Loucy (cell line): Measurements from ENCODE around the gene AP5Z1.

Source experiments
- H2AFZ ChIP-seq: fragments of 200-600 bp; sonication (generic); 2 replicates; pipeline ENCODE4 v1.6.0; 2016; ENCODE audit warnings: antibody characterized with exemption, mild to moderate bottlenecking, low read length, moderate library complexity
- H3F3A ChIP-seq: fragments of 200-600 bp; 2 replicates; pipeline ENCODE4 v1.6.0; 2016; ENCODE audit warnings: antibody characterized with exemption, low read depth, mild to moderate bottlenecking
- H3K27me3 ChIP-seq: fragments of 200-600 bp; sonication (generic); 2 replicates; pipeline ENCODE4 v1.6.1; 2014; ENCODE audit warnings: low read length, mild to moderate bottlenecking; ENCODE audit not compliant: insufficient read depth, poor library complexity, severe bottlenecking
- H3K36me3 ChIP-seq: fragments of 200-600 bp; sonication (generic); 2 replicates; pipeline ENCODE4 v1.6.1; 2016; ENCODE audit warnings: low read length; ENCODE audit not compliant: insufficient read depth
- H3K4me1 ChIP-seq: fragments of 200-600 bp; sonication (generic); 2 replicates; pipeline ENCODE4 v1.5.1; 2014; ENCODE audit warnings: low read length, mild to moderate bottlenecking; ENCODE audit not compliant: insufficient read depth, poor library complexity, severe bottlenecking
- H3K4me2 ChIP-seq: fragments of 200-600 bp; sonication (generic); 2 replicates; pipeline ENCODE4 v1.6.0; 2014; ENCODE audit warnings: antibody characterized with exemption, low read length, low read depth, mild to moderate bottlenecking; ENCODE audit not compliant: poor library complexity, severe bottlenecking
- H3K4me3 ChIP-seq: fragments of 200-600 bp; sonication (generic); 2 replicates; pipeline ENCODE4 v1.5.1; 2014; ENCODE audit warnings: low read length, mild to moderate bottlenecking, mixed read lengths; ENCODE audit not compliant: poor library complexity, severe bottlenecking
- H3K79me2 ChIP-seq: fragments of 200-600 bp; sonication (generic); 2 replicates; pipeline ENCODE4 v1.6.1; 2014; ENCODE audit warnings: low read length; ENCODE audit not compliant: insufficient read depth
- H3K9ac ChIP-seq: fragments of 200-600 bp; sonication (generic); 2 replicates; pipeline ENCODE4 v1.6.0; 2014; ENCODE audit warnings: mild to moderate bottlenecking, low read depth, low read length, moderate library complexity; ENCODE audit not compliant: poor library complexity, severe bottlenecking
- H3K9me2 ChIP-seq: fragments of 200-600 bp; sonication (generic); replicated peaks from 2 replicates; pipeline ENCODE4 v1.6.1; 2016; ENCODE audit warnings: low read depth, low read length, mixed read lengths
- H3K9me3 ChIP-seq: fragments of 200-600 bp; sonication (generic); 2 replicates; pipeline ENCODE4 v1.6.1; 2014; ENCODE audit warnings: mild to moderate bottlenecking, antibody characterized with exemption, low read length, low read depth; ENCODE audit not compliant: insufficient read depth
- H4K20me1 ChIP-seq: fragments of 200-600 bp; sonication (generic); 2 replicates; pipeline ENCODE4 v1.6.0; 2014; ENCODE audit warnings: antibody characterized with exemption, low read length, mild to moderate bottlenecking; ENCODE audit not compliant: insufficient read depth, poor library complexity, severe bottlenecking
- EZH2phosphoT487 ChIP-seq: fragments of 200-600 bp; IDR thresholded peaks from 2 replicates; pipeline ENCODE4 v1.6.1; 2018; ENCODE audit warnings: antibody characterized with exemption, mild to moderate bottlenecking, moderate library complexity, borderline replicate concordance
- TF ChIP-seq, protein P1 (sequence below): fragments of 200-600 bp; sonication (generic); conservative IDR thresholded peaks from 2 replicates; pipeline ENCODE4 v1.5.1; 2014; ENCODE audit warnings: mild to moderate bottlenecking, antibody characterized with exemption, low read length

The AP5Z1 gene

GRCh38 chr7:4815121-4815520 is 39.7 kb downstream of the AP5Z1 start:
- no peaks in the 10 kb centered on the region for H3K9me3 ChIP-seq
- no peaks in the 10 kb centered on the region for H3K36me3 ChIP-seq
- H3K4me2 ChIP-seq: no peak overlapping the region
- no peak overlapping the region for H3K9ac ChIP-seq
- H3F3A ChIP-seq: no peaks in the 10 kb centered on the region
- no peaks in the 10 kb centered on the region for H3K4me1 ChIP-seq
- H3K4me3 ChIP-seq: no peak overlapping the region
- H2AFZ ChIP-seq: no peak overlapping the region
- no peak for TF ChIP-seq EZH2phosphoT487
- no peaks in the 10 kb centered on the region for H3K79me2 ChIP-seq
- H4K20me1 ChIP-seq: no peaks in the 10 kb centered on the region
- H3K27me3 ChIP-seq: no peaks in the 10 kb centered on the region
- H3K9me2 ChIP-seq: no peaks in the 10 kb centered on the region

- Histone ChIP-seq H3K79me2 (no peaks in the 10 kb centered on the region), H4K20me1 (no peaks in the 10 kb centered on the region), H3K36me3 (no peaks in the 10 kb centered on the region), H3F3A (no peaks in the 10 kb centered on the region), H3K4me3 (no peak overlapping the region), H2AFZ (no peak overlapping the region), H3K9me2 (no peaks in the 10 kb centered on the region), H3K9ac (no peak overlapping the region), H3K27me3 (no peaks in the 10 kb centered on the region), H3K4me2 (no peak overlapping the region), H3K9me3 (no peaks in the 10 kb centered on the region), H3K4me1 (no peaks in the 10 kb centered on the region)
- no peak for TF ChIP-seq EZH2phosphoT487
- TF ChIP-seq, protein P1, sequence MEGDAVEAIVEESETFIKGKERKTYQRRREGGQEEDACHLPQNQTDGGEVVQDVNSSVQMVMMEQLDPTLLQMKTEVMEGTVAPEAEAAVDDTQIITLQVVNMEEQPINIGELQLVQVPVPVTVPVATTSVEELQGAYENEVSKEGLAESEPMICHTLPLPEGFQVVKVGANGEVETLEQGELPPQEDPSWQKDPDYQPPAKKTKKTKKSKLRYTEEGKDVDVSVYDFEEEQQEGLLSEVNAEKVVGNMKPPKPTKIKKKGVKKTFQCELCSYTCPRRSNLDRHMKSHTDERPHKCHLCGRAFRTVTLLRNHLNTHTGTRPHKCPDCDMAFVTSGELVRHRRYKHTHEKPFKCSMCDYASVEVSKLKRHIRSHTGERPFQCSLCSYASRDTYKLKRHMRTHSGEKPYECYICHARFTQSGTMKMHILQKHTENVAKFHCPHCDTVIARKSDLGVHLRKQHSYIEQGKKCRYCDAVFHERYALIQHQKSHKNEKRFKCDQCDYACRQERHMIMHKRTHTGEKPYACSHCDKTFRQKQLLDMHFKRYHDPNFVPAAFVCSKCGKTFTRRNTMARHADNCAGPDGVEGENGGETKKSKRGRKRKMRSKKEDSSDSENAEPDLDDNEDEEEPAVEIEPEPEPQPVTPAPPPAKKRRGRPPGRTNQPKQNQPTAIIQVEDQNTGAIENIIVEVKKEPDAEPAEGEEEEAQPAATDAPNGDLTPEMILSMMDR: peak; percentile 38
These were observed 40.4 kb downstream of the AP5Z1 start for GRCh38 chr7:4815609-4816418.

- no peaks in the 10 kb centered on the region for H3K9me2 ChIP-seq
- H3K27me3 ChIP-seq: no peaks in the 10 kb centered on the region
- H3K4me2 ChIP-seq: no peak overlapping the region
- H3K9ac ChIP-seq: no peak overlapping the region
- no peak for TF ChIP-seq EZH2phosphoT487
- TF ChIP-seq, protein P1: no peak
- H3K4me3 ChIP-seq: no peak overlapping the region
- no peaks in the 10 kb centered on the region for H3K79me2 ChIP-seq
- no peaks in the 10 kb centered on the region for H4K20me1 ChIP-seq
- H2AFZ ChIP-seq: no peak overlapping the region
- H3F3A ChIP-seq: no peaks in the 10 kb centered on the region
- H3K9me3 ChIP-seq: no peaks in the 10 kb centered on the region
- no peaks in the 10 kb centered on the region for H3K36me3 ChIP-seq
- no peaks in the 10 kb centered on the region for H3K4me1 ChIP-seq
These were observed 41.1 kb downstream of the AP5Z1 start for GRCh38 chr7:4816419-4817080.
